SK-N-SH (cell line): ENCODE results near the gene MRPS23. TPM values are rescaled to one million over a fixed set of nuclear protein-coding genes. Genes with fewer than 3 reads are reported as not detected.
A peak's percentile ranks its signal among the peaks of the same experiment; 100 is the strongest.

Experiments used
- CTCF ChIA-PET: fragments of 300-600, 350-600 bp; formaldehyde crosslinking; extraction: SDS; loops from one replicate; lab custom pipeline; 2021; lab: Yijun Ruan, JAX
- POLR2A ChIA-PET: fragments of 350-600 bp; sonication (Branson Sonifier 250); formaldehyde crosslinking; extraction: SDS; loops from one replicate; lab custom pipeline; 2020; ENCODE audit warnings: antibody characterized with exemption, inconsistent platforms; lab: Yijun Ruan, JAX
- DNase-seq: peaks from one replicate; pipeline ENCODE4 v3.0.0; 2012
- H2AFZ ChIP-seq: fragments of 200-600 bp; sonication (generic); 2 replicates; pipeline ENCODE4 v1.8.1; 2016; ENCODE audit warnings: antibody characterized with exemption, mild to moderate bottlenecking, low read depth
- H3F3A ChIP-seq: fragments of 200-600 bp; sonication (generic); replicated peaks from 2 replicates; pipeline ENCODE3; 2016; ENCODE audit warnings: antibody characterized with exemption, mild to moderate bottlenecking; ENCODE audit not compliant: insufficient read depth
- H3K27ac ChIP-seq, 2 experiments: fragments of 200-500 bp in 1 of 2; fragments of 200-600 bp in 1 of 2; sonication (Bioruptor generic) in 1 of 2; sonication (generic), shearing (Covaris generic) in 1 of 2; 2 replicates each; pipeline versions ENCODE4 v1.5.1 to v1.6.1; 2014 to 2016; ENCODE audit warnings: low read depth in 2 of 2, inconsistent platforms in 1 of 2, low read length in 1 of 2, mild to moderate bottlenecking in 1 of 2, mixed read lengths in 1 of 2
- H3K27me3 ChIP-seq: fragments of 200-600 bp; sonication (generic), shearing (Covaris generic); 2 replicates; pipeline ENCODE4 v1.6.1; 2016; ENCODE audit warnings: mixed run types; ENCODE audit not compliant: insufficient read depth
- H3K36me3 ChIP-seq, 2 experiments: fragments of 200-500 bp in 1 of 2; fragments of 200-600 bp in 1 of 2; sonication (Bioruptor generic) in 1 of 2; sonication (generic) in 1 of 2; replicated peaks in 1 of 2; 2 replicates each; pipeline versions ENCODE3 to v1.5.1; 2014 to 2016; ENCODE audit warnings: low read length in 1 of 2, mild to moderate bottlenecking in 1 of 2; ENCODE audit not compliant: insufficient read depth in 2 of 2, control insufficient read depth in 1 of 2
- H3K4me1 ChIP-seq, 2 experiments: fragments of 200-500 bp in 1 of 2; fragments of 200-600 bp in 1 of 2; sonication (Bioruptor generic) in 1 of 2; sonication (generic), shearing (Covaris generic) in 1 of 2; 2 replicates each; pipeline versions ENCODE4 v1.5.1 to v1.6.1; 2014 to 2016; ENCODE audit warnings: low read depth in 1 of 2, low read length in 1 of 2, mixed run types in 1 of 2; ENCODE audit not compliant: insufficient read depth in 2 of 2, control insufficient read depth in 1 of 2
- H3K4me2 ChIP-seq: fragments of 200-600 bp; sonication (generic), shearing (Covaris generic); 2 replicates; pipeline ENCODE4 v1.6.1; 2017; ENCODE audit warnings: mixed run types
- H3K4me3 ChIP-seq, 2 experiments: fragments of 200-500 bp in 1 of 2; fragments of 200-600 bp in 1 of 2; sonication (Bioruptor generic) in 1 of 2; sonication (generic), shearing (Covaris generic) in 1 of 2; 2 replicates each; pipeline versions ENCODE4 v1.5.1 to v1.8.1; 2014 to 2016; ENCODE audit warnings: low read depth in 2 of 2, inconsistent platforms in 1 of 2, low read length in 1 of 2, mild to moderate bottlenecking in 1 of 2, mixed read lengths in 1 of 2, moderate library complexity in 1 of 2
- H3K79me2 ChIP-seq: fragments of 200-600 bp; sonication (generic); 2 replicates; pipeline ENCODE4 v1.8.1; 2017; ENCODE audit warnings: mild to moderate bottlenecking; ENCODE audit not compliant: insufficient read depth
- H3K9ac ChIP-seq: fragments of 200-600 bp; sonication (generic); 2 replicates; pipeline ENCODE4 v1.6.1; 2017; ENCODE audit warnings: mixed run types
- H3K9me2 ChIP-seq: fragments of 200-600 bp; sonication (generic); 2 replicates; pipeline ENCODE4 v1.6.1; 2017; ENCODE audit warnings: mixed run types
- H3K9me3 ChIP-seq: fragments of 200-600 bp; sonication (generic); 2 replicates; pipeline ENCODE4 v1.6.1; 2017; ENCODE audit warnings: mixed run types, mild to moderate bottlenecking, moderate library complexity
- H4K20me1 ChIP-seq: fragments of 200-600 bp; sonication (generic); 2 replicates; pipeline ENCODE4 v1.6.1; 2017; ENCODE audit warnings: mild to moderate bottlenecking, mixed run types; ENCODE audit not compliant: insufficient read depth
- CHD2 ChIP-seq: fragments of 150-350 bp; IDR thresholded peaks from 2 replicates; pipeline ENCODE4 v1.6.1; 2018; ENCODE audit warnings: low read length; ENCODE audit not compliant: partially characterized antibody
- EP300 ChIP-seq, 2 experiments: IDR thresholded peaks; 2 replicates each; pipeline versions ENCODE4 v1.4.0 to v1.6.1; 2012; ENCODE audit warnings: borderline replicate concordance in 1 of 2, low read depth in 1 of 2, low read length in 1 of 2
- FOXM1 ChIP-seq: IDR thresholded peaks from 2 replicates; pipeline ENCODE4 v1.4.0; 2012; ENCODE audit warnings: low read depth, mild to moderate bottlenecking
- GABPA ChIP-seq: IDR thresholded peaks from 2 replicates; pipeline ENCODE4 v1.4.0; 2012; ENCODE audit warnings: low read depth, mild to moderate bottlenecking
- GATA2 ChIP-seq: sonication (generic); formaldehyde crosslinking; IDR thresholded peaks from 2 replicates; pipeline ENCODE4 v1.5.0; 2020; ENCODE audit warnings: mild to moderate bottlenecking, missing genetic modification reagents
- IRF3 ChIP-seq: fragments of 150-350 bp; IDR thresholded peaks from 2 replicates; pipeline ENCODE4 v1.6.1; 2016; ENCODE audit warnings: mild to moderate bottlenecking, low read depth, low read length
- MEF2A ChIP-seq: IDR thresholded peaks from 2 replicates; pipeline ENCODE4 v1.4.0; 2012; ENCODE audit warnings: low read depth, borderline replicate concordance
- POLR2AphosphoS5 ChIP-seq: IDR thresholded peaks from 2 replicates; pipeline ENCODE4 v1.6.1; 2012; ENCODE audit warnings: low read depth, low read length
- RCOR1 ChIP-seq: fragments of 150-350 bp; IDR thresholded peaks from 2 replicates; pipeline ENCODE4 v1.6.1; 2017; ENCODE audit warnings: antibody characterized with exemption, low read length
- TCF12 ChIP-seq: IDR thresholded peaks from 2 replicates; pipeline ENCODE4 v1.4.0; 2012
- WGBS: methylation state at CpG from one replicate; pipeline ENCODE4 v1.1.6; 2017; ENCODE audit warnings: low lambda C conversion rate; 5-methylcytosine and 5-hydroxymethylcytosine counted together
- polyA plus RNA-seq, 3 experiments: library from polyadenylated mRNA; depleted of rRNA; stranded (reverse); fragments of >200 nt; gene quantifications; 2 replicates each; pipeline ENCODE4 v1.2.3, GENCODE V29; 2012
- TF ChIP-seq, protein P1 (sequence below): IDR thresholded peaks from 2 replicates; pipeline ENCODE4 v1.4.0; 2012; ENCODE audit warnings: low read depth, borderline replicate concordance
- TF ChIP-seq, protein P2 (sequence below): IDR thresholded peaks from 2 replicates; pipeline ENCODE4 v1.4.0; 2012; ENCODE audit warnings: low read depth
- TF ChIP-seq, protein P3 (sequence below): IDR thresholded peaks from 2 replicates; pipeline ENCODE4; 2012

The MRPS23 gene
- polyA plus RNA-seq, 1 of the 3 experiments (the other 2 are of a cell fraction) = 105 TPM

DNA sequence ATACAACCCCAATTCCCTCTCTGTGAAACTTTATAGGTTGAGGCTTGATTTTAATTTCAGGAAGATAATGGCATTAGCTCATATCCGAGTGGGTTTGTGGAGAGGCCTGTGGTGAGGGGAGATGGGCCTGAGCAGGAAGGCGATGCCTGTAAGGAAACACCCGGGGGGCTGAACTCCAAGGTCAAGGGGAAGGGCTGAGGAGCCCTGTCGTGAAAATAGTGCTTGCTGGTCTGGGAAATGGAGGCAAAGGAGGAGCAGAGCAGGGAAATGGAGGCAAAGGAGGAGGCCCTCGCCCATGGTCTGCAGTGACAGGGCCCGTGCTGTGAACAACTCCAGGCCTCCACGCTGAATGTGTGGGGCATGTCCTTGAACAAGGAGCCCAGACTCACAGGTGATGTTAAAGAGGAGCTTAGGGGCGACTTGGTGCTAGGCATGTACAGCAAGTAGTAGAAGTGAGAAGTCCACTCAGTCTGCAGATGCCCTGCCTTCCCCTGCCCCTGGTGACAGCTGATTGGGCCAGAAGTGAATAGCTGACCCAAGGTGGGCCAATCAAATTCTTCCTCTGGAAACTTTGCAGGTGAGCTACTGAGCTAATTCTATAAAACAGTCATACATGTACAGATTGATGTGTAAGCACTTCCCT, 38.1 kb downstream of the MRPS23 start:
- H3K9me2 ChIP-seq = no peaks in the 10 kb centered on the region
- 64% methylated on average over 8 of the region's 8 CpGs for WGBS
- H3K9ac ChIP-seq = no peak overlapping the region
- POLR2A ChIA-PET = interaction anchor here (1.3 kb wide), 1 partner anchor 147 kb away, joined by 4 read pairs; no protein-coding TSS in a partner anchor
- no peaks in the 10 kb centered on the region for H4K20me1 ChIP-seq
- no peaks in the 10 kb centered on the region for H3K9me3 ChIP-seq
- peak; percentile 54 for DNase-seq
- H3K27me3 ChIP-seq = no peaks in the 10 kb centered on the region
- H3K4me1 ChIP-seq = peaks cover 0 to 32% of the 10 kb centered on the region in 2 experiments; a peak in 2 of 4 replicates
- no peaks in the 10 kb centered on the region for H3K79me2 ChIP-seq
- H3K27ac ChIP-seq = peak overlapping the region in 1 of 2 experiments; percentile 89; a peak in 2 of 4 replicates
- H2AFZ ChIP-seq = no peak overlapping the region
- TF ChIP-seq, protein P1, sequence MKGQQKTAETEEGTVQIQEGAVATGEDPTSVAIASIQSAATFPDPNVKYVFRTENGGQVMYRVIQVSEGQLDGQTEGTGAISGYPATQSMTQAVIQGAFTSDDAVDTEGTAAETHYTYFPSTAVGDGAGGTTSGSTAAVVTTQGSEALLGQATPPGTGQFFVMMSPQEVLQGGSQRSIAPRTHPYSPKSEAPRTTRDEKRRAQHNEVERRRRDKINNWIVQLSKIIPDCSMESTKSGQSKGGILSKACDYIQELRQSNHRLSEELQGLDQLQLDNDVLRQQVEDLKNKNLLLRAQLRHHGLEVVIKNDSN = no peak
- TF ChIP-seq, protein P2, sequence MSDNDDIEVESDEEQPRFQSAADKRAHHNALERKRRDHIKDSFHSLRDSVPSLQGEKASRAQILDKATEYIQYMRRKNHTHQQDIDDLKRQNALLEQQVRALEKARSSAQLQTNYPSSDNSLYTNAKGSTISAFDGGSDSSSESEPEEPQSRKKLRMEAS = no peak
- TF ChIP-seq GATA2 (no peak), TCF12 (no peak), EP300 (IDR thresholded peaks at IDR 0.05; ENCODE audit: borderline replicate concordance in 1 of 2, low read depth in 1 of 2, low read length in 1 of 2) (no peak), MEF2A (no peak)
- CTCF ChIA-PET = interaction anchor here (0.8 to 21.2 kb wide), 7 partner anchors 9 to 569 kb away, joined by 3 to 187 read pairs (median 3); no protein-coding TSS in a partner anchor
- no peaks in the 10 kb centered on the region for H3K36me3 ChIP-seq
- H3K4me3 ChIP-seq = no peak overlapping the region
- no peaks in the 10 kb centered on the region for H3F3A ChIP-seq
- no peak overlapping the region for H3K4me2 ChIP-seq

DNA sequence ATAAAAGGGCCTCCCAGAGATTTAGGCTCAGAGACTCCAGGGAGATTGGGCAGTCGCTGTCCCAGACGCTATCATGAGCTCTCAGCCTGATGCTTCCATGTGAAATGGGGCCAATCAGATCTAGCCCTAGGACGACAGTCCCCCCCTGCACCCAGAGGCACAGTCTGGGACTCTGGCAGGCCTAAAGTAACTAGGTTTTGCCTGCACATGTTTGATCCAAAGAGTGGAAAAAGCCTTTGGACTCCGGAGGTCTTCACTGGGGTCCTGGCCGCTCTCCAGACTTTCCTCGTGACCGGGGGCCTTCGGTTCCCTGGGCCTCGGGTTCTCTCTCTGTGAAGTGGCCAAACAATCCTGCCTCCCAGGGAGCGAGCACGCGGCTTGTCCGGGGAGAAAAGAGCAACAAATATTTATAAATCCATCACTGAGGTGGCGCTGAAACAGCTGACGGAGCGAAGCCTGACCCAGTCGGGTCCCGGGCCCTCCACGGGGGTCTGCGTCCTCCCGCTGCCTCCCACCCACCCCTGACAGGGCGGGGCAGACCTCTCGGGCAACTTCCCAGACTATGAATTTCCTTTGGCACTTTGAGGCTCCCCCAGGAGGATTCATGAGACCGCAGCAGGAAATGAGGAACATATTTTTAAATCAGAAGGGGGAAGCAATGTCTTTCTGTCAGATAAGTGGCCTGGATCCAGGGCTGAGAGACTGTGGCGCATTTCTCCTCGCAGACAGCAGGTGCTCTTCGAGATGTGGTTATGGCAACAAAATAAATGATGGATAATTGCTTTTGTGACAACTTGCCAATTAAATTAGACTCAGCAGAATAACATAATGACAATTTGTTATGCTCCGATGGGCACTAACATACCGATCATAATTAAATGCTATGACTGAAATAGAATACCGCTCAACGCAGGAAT, 38.9 kb downstream of the MRPS23 start:
- H3K4me1 ChIP-seq = peaks cover 0 to 32% of the 10 kb centered on the region in 2 experiments; a peak in 2 of 4 replicates
- H3K9me2 ChIP-seq = no peaks in the 10 kb centered on the region
- ChIA-PET CTCF (interaction anchor here (0.8 to 21.2 kb wide), 9 partner anchors 10 to 568 kb away, joined by 3 to 187 read pairs (median 4); no protein-coding TSS in a partner anchor), POLR2A (interaction anchor here (1.3 kb wide), 1 partner anchor 146 kb away, joined by 4 read pairs; no protein-coding TSS in a partner anchor)
- H3K27me3 ChIP-seq = no peaks in the 10 kb centered on the region
- H3K27ac ChIP-seq = peak overlapping the region in 1 of 2 experiments; percentile 89; a peak in 2 of 4 replicates
- H4K20me1 ChIP-seq = no peaks in the 10 kb centered on the region
- H3K9ac ChIP-seq = no peak overlapping the region
- H3K79me2 ChIP-seq = no peaks in the 10 kb centered on the region
- H3K9me3 ChIP-seq = no peaks in the 10 kb centered on the region
- no peak overlapping the region for H3K4me3 ChIP-seq
- no peak overlapping the region for H2AFZ ChIP-seq
- DNase-seq = peak; percentile 74
- no peak overlapping the region for H3K4me2 ChIP-seq
- no peaks in the 10 kb centered on the region for H3F3A ChIP-seq
- no peaks in the 10 kb centered on the region for H3K36me3 ChIP-seq
- 63% methylated on average over 31 of the region's 31 CpGs for WGBS
- TF ChIP-seq, protein P3, sequence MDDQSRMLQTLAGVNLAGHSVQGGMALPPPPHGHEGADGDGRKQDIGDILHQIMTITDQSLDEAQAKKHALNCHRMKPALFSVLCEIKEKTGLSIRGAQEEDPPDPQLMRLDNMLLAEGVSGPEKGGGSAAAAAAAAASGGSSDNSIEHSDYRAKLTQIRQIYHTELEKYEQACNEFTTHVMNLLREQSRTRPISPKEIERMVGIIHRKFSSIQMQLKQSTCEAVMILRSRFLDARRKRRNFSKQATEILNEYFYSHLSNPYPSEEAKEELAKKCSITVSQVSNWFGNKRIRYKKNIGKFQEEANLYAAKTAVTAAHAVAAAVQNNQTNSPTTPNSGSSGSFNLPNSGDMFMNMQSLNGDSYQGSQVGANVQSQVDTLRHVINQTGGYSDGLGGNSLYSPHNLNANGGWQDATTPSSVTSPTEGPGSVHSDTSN = 0 out of 2 replicates have a peak, but pooled peaks have one; percentile 36
- no peak for TF ChIP-seq FOXM1
- TF ChIP-seq CHD2 = peak; percentile 55
- no peak for TF ChIP-seq POLR2AphosphoS5
- peak in 1 of 2 experiments; percentile 67; a peak in 1 of 4 replicates for TF ChIP-seq EP300 (IDR thresholded peaks at IDR 0.05; ENCODE audit: borderline replicate concordance in 1 of 2, low read depth in 1 of 2, low read length in 1 of 2)
- no peak for TF ChIP-seq IRF3
- peak; percentile 80 for TF ChIP-seq RCOR1
- TF ChIP-seq TCF12 = peak; percentile 43; the same call in 1 of the 2 replicates
- no peak for TF ChIP-seq GABPA
